ENCODE results near the gene CAPG.

DNA sequence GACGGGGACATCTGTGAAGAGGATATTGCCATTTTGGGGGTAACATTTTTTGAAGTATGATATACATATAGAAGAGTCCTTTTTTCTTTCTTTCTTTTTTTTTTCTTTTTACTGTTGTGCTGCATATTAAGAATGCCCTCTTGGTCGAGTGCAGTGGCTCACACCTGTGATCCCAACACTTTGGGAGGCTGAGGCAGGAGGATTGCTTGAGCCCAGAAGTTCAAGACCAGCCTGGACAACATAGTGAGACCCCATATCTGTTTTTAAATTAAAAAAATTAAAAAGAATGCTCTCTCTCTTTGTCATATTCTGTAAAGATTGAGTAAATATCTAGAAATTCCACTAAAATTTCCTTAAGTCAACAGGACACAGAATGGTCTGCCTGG, 11.9 kb upstream of the CAPG start:
- TF ChIP-seq MAFK (IDR thresholded peaks at IDR 0.05; ENCODE audit: low read depth, low read length) (no peak), POLR2A (IDR thresholded peaks at IDR 0.05; ENCODE audit: low read depth, low read length) (no peak), CTCF (conservative IDR thresholded peaks at IDR 0.05; ENCODE audit: low read depth, low read length) (no peak)

Measured in IMR-90 (cell line).